CD4-positive, alpha-beta T cell treated with Interleukin-15 for 1 hour (primary cell): ENCODE measurements around the gene YY1.
"Not testable (repeated sequence)": the region's sequence is repeated elsewhere in the genome, so short reads cannot be mapped to it uniquely, and the experiment has no call there.

Experiments used
- DNase-seq: peaks from one replicate; pipeline ENCODE4 v3.0.0-alpha.2; 2020

Gene YY1

DNA sequence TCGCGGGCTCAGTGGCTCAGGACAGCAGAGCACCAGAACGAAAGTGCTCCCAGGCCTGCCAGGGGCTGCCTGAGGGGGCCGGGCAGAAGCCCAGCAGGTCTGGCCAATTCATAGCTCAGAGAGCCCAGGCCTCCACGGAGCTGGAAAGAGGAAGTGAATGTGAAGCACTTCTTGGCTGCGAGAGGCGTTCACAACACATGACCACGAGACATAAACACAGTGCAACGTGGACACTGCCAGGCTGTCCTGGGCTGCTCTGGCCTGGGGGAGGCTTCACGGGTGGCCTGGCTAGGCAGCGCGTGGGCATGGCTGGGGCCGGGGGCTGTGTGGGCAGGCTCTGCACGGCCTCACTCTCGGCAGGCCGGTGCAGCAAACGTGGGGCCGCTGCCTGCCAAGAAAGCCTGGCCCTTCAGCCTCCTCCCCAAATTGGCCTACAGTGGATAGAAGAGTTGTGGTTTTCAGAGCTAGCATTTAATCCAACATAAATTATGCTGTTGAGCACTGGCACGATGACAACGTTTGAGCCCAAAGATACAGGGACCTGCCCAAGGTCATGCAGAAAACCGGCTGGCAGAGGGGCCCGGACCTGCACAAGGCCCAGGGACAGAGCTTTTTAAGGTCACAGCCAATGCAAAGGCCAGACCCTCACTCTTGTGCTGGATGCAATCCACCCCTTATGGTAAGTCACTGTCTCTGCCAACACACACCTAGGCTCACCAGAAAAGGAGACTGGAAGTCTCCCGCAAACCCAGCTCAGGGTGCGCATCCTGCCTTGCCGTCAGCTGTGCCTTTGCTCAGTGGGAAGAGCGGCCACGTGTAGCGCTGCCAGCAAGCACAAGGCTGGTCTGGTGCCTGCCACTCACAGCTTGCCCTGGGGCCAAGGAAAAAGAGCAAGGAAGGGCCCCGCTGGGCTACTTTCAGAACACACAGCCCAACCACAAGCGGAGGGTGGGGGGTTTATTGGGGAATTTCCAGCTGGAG is 58.7 kb downstream of the YY1 start:
- peak; percentile 65 for DNase-seq

DNA sequence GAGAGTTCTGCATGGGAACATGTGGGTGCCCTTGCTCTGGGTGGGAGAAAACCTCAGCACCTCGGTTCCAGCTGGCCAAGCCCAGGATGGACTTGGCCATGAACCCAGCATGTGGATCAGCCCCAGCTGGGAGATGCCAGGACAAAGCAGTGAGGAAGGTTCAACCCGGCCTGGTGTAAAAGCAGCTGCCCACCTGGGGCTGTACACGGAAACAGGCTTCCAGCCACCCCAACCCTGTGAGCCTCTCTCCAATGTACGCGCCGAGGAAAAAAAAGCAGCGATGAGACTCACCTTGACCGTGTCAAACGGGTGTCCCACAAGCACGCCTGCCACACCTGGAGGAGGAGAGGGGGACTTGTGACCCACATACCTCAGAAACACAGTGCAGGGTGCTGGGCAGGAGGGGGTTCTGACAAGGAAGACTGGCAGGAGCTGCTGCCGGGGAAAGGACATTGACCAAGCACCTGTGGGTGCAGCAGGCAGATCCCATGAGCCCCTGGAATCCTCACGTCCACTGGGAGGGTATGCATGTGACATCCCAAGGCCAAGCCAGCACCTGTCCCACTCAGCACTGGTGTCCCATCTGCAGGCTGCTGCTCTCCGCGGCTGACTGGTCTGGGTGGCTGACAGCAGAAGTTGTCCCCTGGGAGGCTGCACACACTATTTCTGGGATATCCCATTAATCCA is 59.8 kb downstream of the YY1 start:
- peak; percentile 15 for DNase-seq

DNA sequence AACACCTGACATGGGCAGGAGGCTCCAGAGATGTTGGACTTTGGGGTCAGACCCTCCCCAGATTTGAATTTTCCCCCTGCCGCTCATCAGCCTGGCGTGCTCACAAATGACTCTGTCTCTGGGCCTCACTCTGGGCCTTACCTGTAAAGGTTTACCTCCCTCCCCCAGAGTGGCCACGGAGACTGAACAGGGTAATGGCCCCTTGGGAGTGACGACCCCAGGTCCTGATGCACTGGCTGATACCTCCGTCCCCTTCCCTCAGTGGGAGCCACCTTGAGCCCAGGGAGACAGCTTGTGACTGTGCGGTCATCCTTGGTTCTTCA is 60.3 kb downstream of the YY1 start:
- DNase-seq, result no peak

DNA sequence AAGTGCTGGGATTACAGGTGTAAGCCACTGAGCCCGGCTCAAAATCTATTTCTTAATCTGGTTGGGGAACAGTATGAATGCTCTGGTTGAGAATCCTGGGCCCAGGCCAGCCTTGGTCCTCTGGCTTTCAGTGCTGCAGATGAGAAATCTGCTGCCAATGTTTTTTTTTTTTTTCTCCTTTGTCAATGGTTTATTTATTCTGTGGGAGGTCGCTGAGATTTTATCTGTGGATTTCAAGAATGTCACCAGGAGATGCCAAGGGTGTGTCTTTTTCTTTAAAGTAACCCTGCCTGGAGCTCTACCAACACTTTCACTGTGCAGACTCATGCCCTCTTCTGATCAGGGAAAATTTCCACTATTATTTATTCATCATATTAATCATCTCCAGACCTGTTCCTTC is 63.7 kb downstream of the YY1 start:
- DNase-seq, result no peak

DNA sequence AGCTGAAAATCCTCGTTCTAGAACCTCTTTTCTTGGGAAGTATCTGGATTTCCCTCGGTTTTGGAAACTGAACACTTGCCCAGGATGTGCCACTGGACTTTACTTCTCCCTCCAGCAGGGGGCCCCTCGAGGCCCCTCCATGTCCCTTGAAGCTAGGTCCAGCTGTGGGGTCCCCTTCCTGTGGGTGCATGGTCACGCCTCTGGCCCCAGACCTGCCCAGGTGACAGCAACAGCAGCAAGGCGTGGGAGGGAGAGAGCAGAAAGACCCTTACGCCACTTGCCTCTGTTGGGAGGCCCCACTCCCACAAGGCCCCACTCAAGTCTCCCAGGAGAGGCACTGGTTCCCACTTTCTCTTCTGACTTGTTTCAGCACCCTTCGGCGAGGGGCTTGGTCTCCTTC is 64.2 kb downstream of the YY1 start:
- no peak for DNase-seq

DNA sequence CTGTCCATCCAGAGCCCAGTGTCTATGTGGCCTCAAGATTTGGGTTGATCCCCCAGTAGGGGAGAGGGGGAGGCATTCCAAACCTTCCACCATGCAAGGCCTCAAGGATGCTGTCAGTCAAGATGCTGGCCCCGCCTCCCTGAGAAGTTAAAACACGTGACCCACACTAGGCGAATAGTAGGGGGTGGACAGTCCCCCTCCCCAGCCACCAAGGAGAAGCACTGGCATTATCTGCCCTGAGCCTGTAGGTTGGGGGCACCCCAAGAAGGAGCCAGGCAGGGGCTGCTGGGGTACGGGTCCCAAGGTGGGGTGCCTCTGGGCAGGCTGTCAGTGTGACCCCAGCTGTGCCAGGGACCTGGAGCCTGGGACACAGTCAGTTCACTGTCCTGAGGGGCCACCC is 65.0 kb downstream of the YY1 start:
- DNase-seq, result no peak

DNA sequence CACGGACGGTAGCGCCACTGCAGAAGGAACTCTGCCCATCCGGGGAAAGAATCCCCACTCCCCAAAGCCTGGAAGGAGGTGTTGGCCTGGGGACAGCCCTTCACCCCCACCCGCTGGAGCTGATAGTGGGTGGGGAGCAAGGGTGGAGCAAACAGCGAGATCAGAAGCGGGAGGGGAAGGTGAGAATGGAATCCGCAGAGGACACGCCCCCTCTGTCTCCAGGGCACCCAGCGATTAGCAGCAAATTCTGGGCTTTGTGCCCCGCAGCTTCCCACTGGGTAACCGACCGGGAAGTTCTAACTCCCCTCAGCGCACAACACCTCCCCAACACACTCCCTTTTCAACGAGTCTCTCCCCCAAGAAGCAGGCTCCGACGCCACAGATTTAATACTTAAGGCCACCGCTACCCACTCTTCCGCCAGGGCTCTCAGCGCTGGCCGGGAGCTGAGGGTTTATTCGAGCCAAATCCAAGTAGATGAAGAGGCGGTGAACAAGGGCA is 65.9 kb downstream of the YY1 start:
- no peak for DNase-seq

DNA sequence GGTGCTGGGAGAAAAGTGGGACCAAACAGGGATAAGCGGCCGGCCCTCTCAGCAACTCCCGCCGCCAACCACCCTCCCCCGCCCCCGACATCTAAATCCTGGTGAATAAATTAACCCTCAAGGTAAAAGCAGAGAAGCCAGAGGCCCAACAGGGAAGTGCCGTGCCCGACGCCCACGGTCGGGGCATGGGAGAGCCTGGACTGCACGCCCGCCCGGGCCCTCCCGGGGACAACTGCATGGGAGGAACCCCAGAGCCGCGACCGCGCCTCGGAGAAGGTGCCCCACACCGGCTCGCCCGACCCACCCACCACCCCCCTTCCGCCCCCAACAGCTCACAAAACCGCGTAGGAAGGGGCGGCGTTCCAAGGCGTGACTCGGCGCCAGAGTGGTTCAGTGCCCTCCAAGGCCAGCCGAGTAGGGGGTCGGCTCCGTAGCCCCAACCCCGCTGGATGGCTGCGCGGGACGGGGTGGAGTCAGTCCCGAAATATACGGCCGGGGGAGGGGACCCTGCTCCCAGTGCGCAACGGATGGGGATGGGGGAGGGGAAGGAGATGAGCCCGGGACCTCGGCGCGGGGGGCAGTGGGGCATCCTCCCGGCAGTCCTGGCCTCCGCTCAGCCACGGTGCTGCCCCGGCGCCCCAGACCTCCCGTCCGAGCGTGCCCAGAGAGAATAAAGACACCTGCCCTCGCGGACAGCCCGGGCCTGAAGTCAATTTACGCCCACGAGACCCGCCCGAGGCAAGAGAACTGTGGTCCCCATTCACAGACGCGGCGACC is 66.6 kb downstream of the YY1 start:
- no peak for DNase-seq

DNA sequence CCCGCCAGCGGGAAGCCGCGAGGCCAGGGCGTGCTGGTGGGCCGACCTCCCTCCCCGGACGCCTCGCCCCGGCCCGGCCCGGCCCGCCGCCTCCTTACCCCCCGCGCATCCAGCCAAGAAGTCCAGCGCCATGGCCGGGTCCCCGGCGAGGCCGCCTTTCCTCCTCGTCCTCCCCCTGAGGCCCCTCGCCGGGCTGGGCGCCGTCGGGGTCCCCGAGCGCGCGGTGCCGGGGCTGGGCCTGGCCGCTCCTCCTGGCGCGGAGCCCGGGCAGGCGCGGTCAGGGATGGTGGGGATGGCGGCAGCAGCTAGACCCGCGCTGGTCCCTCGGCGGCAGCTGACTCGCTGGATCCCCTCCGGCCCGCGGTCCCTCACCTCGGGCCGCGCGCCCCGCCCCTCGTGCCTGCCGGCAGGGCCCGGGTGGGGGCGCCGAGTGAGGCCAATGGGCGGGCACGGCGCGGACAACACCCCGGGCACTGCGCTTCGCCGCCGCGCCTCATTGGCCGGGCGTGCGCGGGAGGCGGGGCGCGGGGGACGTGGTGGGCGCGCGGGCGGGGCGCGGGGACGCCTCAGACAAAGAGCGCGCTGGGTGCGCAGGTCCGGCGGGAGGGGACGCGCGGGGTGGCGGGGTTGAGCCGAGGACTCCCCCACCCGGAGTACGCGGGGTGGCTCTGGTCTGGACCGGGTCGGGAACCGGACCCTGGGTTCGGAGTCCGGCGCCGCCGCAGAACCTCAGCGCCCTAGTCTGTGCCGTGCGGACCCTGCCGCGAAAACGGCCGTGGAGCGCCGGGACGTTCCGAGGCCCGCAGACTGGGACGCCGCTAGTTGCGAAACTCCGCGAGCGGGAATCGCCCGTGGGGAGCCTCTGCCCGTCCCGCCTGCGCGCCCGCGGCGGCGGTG is 67.4 kb downstream of the YY1 start, which contains the start of gene SLC25A29:
Gene SLC25A29 (minus strand): TSS at position 344 of the 897 bp plus-strand sequence. CDS start 212 bp downstream, at position 132.
- peak; percentile 79 for DNase-seq

DNA sequence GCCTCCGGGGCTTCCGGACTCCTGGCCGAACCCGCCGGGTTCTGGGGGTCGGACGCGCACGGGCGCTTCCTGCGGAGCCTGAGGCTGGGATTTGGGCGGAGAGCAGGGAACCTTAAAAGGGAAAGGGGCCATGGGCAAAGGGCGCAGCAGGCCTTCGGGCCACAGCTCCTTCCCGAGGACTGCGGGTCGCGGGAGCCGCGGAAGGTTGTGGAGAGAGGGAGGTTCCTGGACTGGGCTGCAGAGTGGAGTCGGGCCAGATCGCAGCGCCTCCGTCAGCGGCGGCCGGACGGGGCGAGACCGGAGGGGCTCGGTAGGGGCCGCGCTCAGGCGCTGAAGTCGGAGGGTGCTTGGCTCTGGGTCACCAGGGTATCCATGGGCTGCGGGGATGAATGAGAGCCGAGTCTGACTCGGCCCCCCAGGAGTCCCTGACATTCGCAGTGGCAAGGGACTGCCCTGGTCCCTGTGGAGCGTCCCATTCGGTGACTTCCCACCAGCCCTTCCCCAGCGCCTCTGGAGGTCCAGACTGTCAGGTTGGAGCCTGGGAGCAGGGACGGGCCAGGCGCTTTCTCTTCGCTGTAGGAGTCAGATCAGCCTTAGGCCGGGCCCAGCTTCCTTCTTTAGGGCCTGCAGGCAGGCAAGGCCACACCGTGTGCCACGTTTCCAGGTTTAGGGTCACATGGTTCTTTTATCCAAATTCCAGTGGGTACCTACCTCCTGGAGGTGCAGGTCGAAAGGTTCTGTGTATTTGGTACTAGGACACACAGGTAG is 68.2 kb downstream of the YY1 start:
- DNase-seq, result no peak

DNA sequence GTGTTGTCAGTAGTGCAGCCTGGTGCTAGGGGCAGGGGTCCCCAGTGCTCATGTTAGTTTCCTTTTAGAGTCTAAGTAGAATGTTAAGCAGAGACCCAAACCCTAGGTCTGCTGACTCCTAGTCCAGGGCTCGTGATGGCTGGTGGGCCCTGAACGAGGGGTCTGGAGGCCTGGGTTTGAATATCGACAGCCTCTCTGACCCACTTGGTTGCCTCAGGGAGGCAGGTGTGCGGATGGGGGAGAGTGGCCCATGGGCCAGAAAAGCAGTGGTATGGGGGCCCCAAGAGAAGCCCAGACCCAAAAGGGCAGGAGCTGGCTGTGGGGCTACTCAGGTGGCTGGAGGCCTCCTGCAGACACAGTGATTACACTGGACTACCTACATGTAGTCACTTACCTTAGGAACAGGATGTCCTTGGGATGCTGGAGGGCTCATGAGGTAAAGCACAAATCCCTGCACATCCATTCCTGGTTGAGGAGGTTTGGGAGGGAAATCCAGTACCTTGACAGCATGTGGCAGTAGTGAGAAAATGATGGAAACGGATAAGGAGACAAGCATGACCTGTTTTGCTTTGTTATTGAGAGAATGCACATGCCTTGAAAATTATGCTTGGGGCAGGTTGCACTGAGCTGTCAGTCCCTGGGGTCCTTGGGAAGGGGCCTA is 69.0 kb downstream of the YY1 start:
- DNase-seq, result no peak

DNA sequence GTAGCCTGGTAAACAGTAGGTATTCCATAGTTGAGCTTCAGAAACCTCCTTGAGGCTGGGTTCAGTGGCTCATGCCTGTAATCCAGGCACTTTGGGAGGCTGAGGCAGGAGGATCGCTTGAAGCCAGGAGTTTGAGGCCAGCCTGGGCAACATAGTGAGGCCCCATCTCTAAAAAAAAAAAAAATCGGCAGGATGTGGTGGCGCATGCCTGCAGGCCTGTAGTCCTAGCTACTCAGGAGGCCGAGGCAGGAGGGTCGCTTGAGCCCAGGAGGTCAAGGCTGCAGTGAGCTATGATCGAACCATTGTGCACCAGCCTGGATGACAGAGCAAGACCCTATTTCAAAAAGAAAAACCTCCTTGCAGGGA is 69.5 kb downstream of the YY1 start:
- not testable (repeated sequence) for DNase-seq

DNA sequence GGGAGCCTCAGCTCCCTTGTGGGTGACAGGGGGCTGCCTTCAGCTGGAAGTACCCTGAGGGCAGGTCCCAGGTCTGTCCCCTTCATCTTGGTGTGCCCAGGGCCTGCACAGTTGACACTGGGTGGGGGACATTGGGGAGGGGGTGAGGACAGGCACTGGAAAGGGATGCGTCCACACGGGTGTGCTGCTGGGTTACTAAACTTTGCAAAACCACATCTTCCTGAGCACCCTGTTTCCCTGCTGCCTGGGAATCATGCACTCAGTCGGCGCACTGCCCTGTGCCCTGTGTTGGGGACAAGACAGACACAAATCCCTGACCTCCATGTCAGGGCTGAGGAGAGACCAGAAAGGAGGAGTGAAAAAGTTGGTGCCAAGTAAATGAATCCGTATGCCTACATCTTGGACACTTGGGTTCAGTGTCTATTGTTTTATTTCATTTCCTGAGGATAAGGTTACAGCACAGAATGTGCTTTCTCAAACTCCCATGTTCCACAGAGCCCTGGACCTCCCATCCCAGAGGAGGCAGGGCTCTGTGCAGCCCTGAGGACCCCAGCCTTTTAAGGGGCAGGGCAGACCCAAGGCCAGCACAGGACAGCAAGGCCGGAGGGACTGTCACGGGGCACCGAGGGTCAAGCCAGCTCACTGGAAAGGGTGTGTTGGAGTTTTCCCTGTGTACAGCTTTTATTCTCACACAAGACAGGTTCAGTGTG is 70.2 kb downstream of the YY1 start:
- DNase-seq, result no peak

DNA sequence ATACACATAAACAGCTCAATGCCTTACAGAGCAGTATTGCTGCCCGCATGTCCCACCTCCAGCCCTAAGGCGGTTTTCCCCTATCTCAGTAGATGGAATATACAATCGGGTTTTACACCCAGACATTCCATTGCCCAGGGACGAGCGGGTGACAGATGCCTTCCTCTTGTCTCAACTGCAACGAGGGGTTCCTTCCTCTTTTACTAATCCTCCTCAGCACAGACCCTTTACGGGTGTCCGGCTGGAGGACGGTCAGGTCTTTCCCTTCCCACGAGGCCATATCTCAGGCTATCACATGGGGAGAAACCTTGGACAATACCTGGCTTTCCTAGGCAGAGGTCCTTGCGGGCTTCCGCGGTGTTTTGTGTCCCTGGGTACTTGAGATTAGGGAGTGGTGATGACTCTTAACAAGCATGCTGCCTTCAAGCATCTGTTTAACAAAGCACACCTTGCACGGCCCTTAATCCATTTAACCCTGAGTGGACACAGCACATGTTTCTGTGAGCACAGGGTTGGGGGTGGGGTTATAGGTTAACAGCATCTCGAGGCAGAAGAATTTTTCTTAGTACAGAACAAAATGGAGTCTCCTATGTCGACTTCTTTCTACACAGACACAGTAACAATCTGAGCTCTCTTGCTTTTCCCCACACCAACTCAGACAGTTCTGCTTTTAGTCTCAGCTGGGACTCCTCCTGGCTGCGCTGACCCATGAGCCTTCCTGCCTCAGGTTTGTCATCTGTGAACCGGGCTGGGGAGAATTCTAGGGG is 73.3 kb downstream of the YY1 start:
- not testable (repeated sequence) for DNase-seq

DNA sequence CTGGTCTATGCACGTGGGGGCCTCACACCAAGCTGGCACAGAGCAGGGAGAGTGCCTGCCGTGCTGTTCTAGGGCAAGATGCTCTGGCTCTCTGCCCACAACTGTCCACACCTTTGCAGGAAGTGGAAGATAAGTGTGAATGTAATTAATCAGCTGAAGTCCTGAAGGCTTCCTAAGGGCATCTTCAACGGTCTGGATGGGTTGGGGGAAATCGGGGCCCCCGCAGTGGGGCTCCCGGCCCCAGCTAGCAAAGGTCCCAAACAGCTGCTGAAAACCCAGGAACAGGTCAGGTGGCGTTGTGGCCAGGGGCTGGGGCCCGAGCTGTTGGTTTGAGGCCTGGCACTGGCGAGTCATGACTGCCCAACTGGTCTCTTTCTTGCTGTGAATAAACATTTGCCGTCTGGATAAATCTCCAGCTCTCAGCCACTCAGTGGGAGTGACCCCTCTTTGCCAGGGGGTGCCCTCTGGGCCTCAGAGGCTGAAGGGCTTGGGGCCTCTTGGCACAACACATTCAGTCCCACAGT is 74.0 kb downstream of the YY1 start:
- no peak for DNase-seq

DNA sequence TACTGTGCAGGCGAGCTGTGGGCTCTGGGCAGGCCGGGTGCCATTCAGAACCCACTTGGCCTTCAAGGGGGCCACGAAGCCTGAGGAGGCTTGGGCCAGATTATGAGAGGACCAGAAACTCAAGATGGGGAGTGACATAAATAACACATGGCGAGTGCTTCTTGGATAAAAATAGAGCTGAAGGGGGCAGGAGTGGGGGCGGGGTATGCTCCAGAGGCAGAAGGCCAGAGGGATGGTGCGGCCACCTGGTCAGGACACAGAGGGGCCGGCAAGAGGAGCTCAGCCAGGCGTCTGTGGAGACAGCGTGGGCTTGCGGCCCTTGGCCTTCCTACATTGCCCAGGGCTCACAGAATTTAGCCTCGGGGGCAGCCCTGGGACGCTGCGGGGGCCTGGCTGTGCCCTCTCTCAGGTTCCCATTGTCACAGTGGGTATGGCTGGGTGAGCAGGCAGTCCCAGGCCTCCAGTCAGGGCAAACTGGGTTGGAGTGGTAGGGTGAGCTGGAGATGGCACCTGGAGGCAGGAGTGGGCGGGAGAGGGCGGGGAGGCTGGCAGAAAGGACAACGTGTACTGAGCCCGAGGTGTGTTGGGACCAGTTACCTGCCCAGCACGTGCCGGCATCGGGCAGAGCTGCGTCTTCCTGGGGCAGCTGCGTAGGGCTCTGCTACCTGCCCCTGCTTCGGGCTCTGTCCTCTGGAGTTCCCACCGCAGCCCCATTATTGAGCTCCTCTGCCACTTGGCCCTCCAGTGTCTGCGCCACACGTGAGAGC is 74.7 kb downstream of the YY1 start:
- no peak for DNase-seq

DNA sequence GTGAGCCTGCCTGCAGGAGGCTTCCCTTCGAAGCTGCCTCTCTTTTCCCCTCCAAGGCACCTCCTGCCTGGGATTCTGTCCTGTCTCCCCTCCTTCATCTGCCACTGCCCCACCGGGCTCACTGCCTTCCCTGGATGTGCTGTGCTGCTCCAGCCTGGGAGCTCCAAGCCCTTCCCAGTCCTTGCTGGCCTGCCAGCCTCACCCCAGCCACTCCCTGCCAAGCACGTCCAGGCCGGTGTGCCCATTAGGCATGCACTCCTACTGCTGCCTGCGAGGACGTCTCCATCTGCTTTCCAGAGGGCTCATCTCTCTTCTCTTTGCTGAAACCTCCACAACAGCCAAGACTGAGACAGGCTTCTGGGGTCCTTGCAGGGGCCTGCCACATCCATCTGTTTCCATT is 75.8 kb downstream of the YY1 start:
- no peak for DNase-seq

DNA sequence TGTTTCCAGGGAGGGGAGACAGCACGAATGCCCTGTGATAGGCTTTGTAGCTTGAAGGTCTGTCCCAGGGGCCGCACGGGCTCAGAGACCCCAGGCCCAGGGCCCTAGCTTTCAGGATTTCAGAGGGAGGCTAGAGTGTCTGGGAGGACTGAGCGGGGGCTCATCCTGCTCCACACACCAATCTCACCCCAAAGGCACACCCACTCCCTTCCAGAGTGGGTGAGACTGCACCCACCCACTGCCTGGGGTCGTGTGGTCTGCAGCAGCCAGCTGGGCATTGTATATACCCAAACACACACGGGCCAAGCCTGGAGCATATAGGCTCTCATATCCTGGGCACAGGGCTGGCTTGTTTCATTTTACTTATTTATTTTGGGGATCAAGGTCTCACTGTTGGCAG is 78.4 kb downstream of the YY1 start:
- no peak for DNase-seq
